GM12878 (cell line): Measurements from ENCODE around the gene PAPSS2. TPM values are rescaled to one million over a fixed set of nuclear protein-coding genes. Genes with fewer than 3 reads are reported as not detected.

Experiments
- ATAC-seq: fragments of 200-7000 bp; cut with Tn5 transposase; 3 replicates; pipeline ENCODE4 v1.9.1; 2020; ENCODE audit warnings: mild to moderate bottlenecking, moderate library complexity
- BruUV-seq: library from RNA; stranded (reverse); fragments of 400-500 nt; replicated peaks from 2 replicates; lab custom pipeline; 2021; lab: Mats Ljungman, UMichigan
- CTCF ChIA-PET: fragments of 300-600 bp; sonication (Branson Sonifier 250); formaldehyde crosslinking; extraction: SDS; loops from one replicate; lab custom pipeline; 2021; ENCODE audit warnings: inconsistent platforms; lab: Yijun Ruan, JAX
- POLR2A ChIA-PET: fragments of 350-600 bp; formaldehyde crosslinking; extraction: SDS; loops from one replicate; lab custom pipeline; 2021; ENCODE audit warnings: inconsistent platforms; lab: Charles Lee
- RAD21 ChIA-PET: fragments of 300-600 bp; sonication (Branson Sonifier 250); formaldehyde crosslinking; loops from one replicate; lab custom pipeline; 2023; ENCODE audit warnings: antibody characterized with exemption; ENCODE audit not compliant: unreplicated experiment; lab: Charles Lee
- SMC1A ChIA-PET: fragments of 300-600 bp; sonication (Branson Sonifier 250); formaldehyde crosslinking; loops from one replicate; lab custom pipeline; 2023; ENCODE audit not compliant: unreplicated experiment, uncharacterized antibody; lab: Charles Lee
- DNase-seq: peaks from one replicate; pipeline ENCODE4 v3.0.0-alpha.2; 2011; ENCODE audit warnings: low read depth, low spot score
- FAIRE-seq: peaks from 3 replicates; lab custom pipeline; 2011; peaks lifted over from hg19 to GRCh38; lab: Jason Lieb, UNC
- H2AFZ ChIP-seq: 2 replicates; pipeline ENCODE4 v1.6.0; 2011; ENCODE audit warnings: low read depth, low read length, control low read depth; ENCODE audit not compliant: control insufficient read depth
- H3K27ac ChIP-seq: 2 replicates; pipeline ENCODE4 v1.5.1; 2011; ENCODE audit warnings: control low read depth; ENCODE audit not compliant: control insufficient read depth, insufficient read depth
- H3K27me3 ChIP-seq, 2 experiments: replicated peaks in 1 of 2; 2 replicates each; pipeline versions ENCODE4 v1.6.0 to v1.6.1; 2011; ENCODE audit warnings: low read length in 1 of 2; ENCODE audit not compliant: control insufficient read depth in 2 of 2, insufficient read depth in 2 of 2
- H3K36me3 ChIP-seq, 2 experiments: 2 replicates each; pipeline ENCODE4 v1.5.1; 2011; ENCODE audit warnings: low read length in 1 of 2; ENCODE audit not compliant: control insufficient read depth in 2 of 2, insufficient read depth in 2 of 2
- H3K4me1 ChIP-seq: 2 replicates; pipeline ENCODE4 v1.6.1; 2011; ENCODE audit warnings: mild to moderate bottlenecking, low read length, moderate library complexity, mixed read lengths; ENCODE audit not compliant: control insufficient read depth, insufficient read depth
- H3K4me2 ChIP-seq: 2 replicates; pipeline ENCODE4 v1.6.0; 2011; ENCODE audit warnings: control low read depth; ENCODE audit not compliant: control insufficient read depth, insufficient read depth
- H3K4me3 ChIP-seq: fragments of 200-600 bp; sonication (generic); 2 replicates; pipeline ENCODE4 v1.5.1; 2016
- H3K79me2 ChIP-seq: 2 replicates; pipeline ENCODE4 v1.6.0; 2011; ENCODE audit warnings: low read length; ENCODE audit not compliant: control insufficient read depth, insufficient read depth
- H3K9ac ChIP-seq: 2 replicates; pipeline ENCODE4 v1.8.0; 2011; ENCODE audit warnings: low read length, control low read depth, mixed read lengths; ENCODE audit not compliant: control insufficient read depth, insufficient read depth
- H3K9me3 ChIP-seq: replicated peaks from 3 replicates; pipeline ENCODE4 v1.5.1; 2011; ENCODE audit warnings: mild to moderate bottlenecking, low read length; ENCODE audit not compliant: control insufficient read depth, insufficient read depth
- H4K20me1 ChIP-seq: 2 replicates; pipeline ENCODE4 v1.6.0; 2011; ENCODE audit not compliant: control insufficient read depth, insufficient read depth
- CBX3 ChIP-seq: fragments of 200-600 bp; sonication (generic); IDR thresholded peaks from 2 replicates; pipeline ENCODE4 v1.6.1; 2016; ENCODE audit warnings: low read depth, borderline replicate concordance
- CEBPB ChIP-seq, 2 experiments: fragments of 150-350 bp in 1 of 2; IDR thresholded peaks; 2 replicates each; pipeline ENCODE4 v1.6.1; 2012 to 2014; ENCODE audit warnings: low read depth in 2 of 2, low read length in 2 of 2, borderline replicate concordance in 1 of 2, inconsistent platforms in 1 of 2
- CUX1 ChIP-seq: IDR thresholded peaks from 2 replicates; pipeline ENCODE4 v1.6.1; 2012; ENCODE audit warnings: improper control_type of control experiment, low read depth, low read length; ENCODE audit not compliant: insufficient replicate concordance
- E4F1 ChIP-seq: fragments of 450-650 bp; IDR thresholded peaks from 2 replicates; pipeline ENCODE4 v1.6.1; 2018; ENCODE audit warnings: borderline replicate concordance, mild to moderate bottlenecking; ENCODE audit not compliant: partially characterized antibody
- EP300 ChIP-seq, 2 experiments: fragments of 150-350 bp in 1 of 2; IDR thresholded peaks; 2 replicates each; pipeline ENCODE4 v1.6.1; 2011 to 2012; ENCODE audit warnings: low read depth in 2 of 2, low read length in 2 of 2, borderline replicate concordance in 1 of 2, improper control_type of control experiment in 1 of 2, inconsistent platforms in 1 of 2; ENCODE audit not compliant: control insufficient read depth in 1 of 2
- FOXK2 ChIP-seq: fragments of 450-650 bp; IDR thresholded peaks from 2 replicates; pipeline ENCODE4 v1.6.1; 2017; ENCODE audit warnings: mild to moderate bottlenecking, moderate library complexity
- JUNB ChIP-seq: IDR thresholded peaks from 2 replicates; pipeline ENCODE4 v1.6.1; 2016; ENCODE audit warnings: antibody characterized with exemption, mild to moderate bottlenecking
- KLF5 ChIP-seq: fragments of 450-650 bp; IDR thresholded peaks from 2 replicates; pipeline ENCODE4 v1.6.1; 2014; ENCODE audit warnings: mild to moderate bottlenecking; ENCODE audit not compliant: partially characterized antibody
- MYC ChIP-seq: IDR thresholded peaks from 2 replicates; pipeline ENCODE4 v1.6.1; 2011; ENCODE audit warnings: mild to moderate bottlenecking, low read length, moderate library complexity, inconsistent platforms; ENCODE audit not compliant: insufficient read depth, insufficient replicate concordance, insufficient read length, severe bottlenecking
- RAD21 ChIP-seq: IDR thresholded peaks from 2 replicates; pipeline ENCODE4 v1.6.1; 2011; ENCODE audit warnings: mild to moderate bottlenecking, low read depth, low read length, moderate library complexity; ENCODE audit not compliant: insufficient read depth
- SRF ChIP-seq, 2 experiments: IDR thresholded peaks; 2 replicates each; pipeline ENCODE4 v1.6.1; 2011; ENCODE audit warnings: low read depth in 2 of 2, low read length in 2 of 2, mild to moderate bottlenecking in 1 of 2, moderate library complexity in 1 of 2
- TAF1 ChIP-seq: IDR thresholded peaks from 2 replicates; pipeline ENCODE4 v1.6.1; 2011; ENCODE audit warnings: mild to moderate bottlenecking, low read depth, low read length, borderline replicate concordance
- WGBS: methylation state at CpG from one replicate; pipeline ENCODE4 v1.1.6; 2016; ENCODE audit warnings: low lambda C conversion rate; ENCODE audit not compliant: insufficient replicate concordance, insufficient coverage; ENCODE audit errors: missing lambda C conversion rate; 5-methylcytosine and 5-hydroxymethylcytosine counted together
- in situ Hi-C: fragments of 300-500 bp; cut with MboI; formaldehyde crosslinking; loops from 9 replicates; pipeline ENCODE4 v1.14.3; 2018; ENCODE audit warnings: mixed read lengths
- intact Hi-C: fragments of 100-400 bp; cut with micrococcal nuclease; formaldehyde crosslinking; loops from one replicate; pipeline ENCODE4 v1.14.2; 2022; ENCODE audit not compliant: unreplicated experiment
- polyA plus RNA-seq, 11 experiments: library from polyadenylated mRNA; depleted of rRNA in 4 of 11; unstranded in 6 of 11; stranded (reverse) in 5 of 11; fragments of >200 nt; fragmentation: Nextera tagmentation in 4 of 11; fragmentation: Illumina TruSeq in 1 of 11; extraction: Ambion mirVana in 4 of 11; extraction: Trizol in 1 of 11; gene quantifications; 1 replicate in 1 of 11; 2 replicates in 10 of 11; pipeline versions ENCODE4 v1.2.1 to v1.2.3, GENCODE V29; 2011 to 2016; ENCODE audit warnings: inconsistent platforms in 2 of 11, missing spikeins in 2 of 11, low read depth in 1 of 11
- total RNA-seq, 4 experiments: library from RNA; depleted of rRNA in 3 of 4; stranded (reverse); fragments of >200 nt in 3 of 4; fragmentation: Illumina TruSeq in 1 of 4; extraction: Trizol in 1 of 4; gene quantifications; 2 replicates each; pipeline versions ENCODE4 v1.2.1 to v1.2.3, GENCODE V29; 2013 to 2021

Gene PAPSS2
- total and polyA plus RNA-seq, 10 of the 15 experiments (the other 5 are each of a cell fraction or from before 2014, with no cell fraction given) = 0.15 to 2.1 (median 0.37) TPM

- Histone ChIP-seq H3K4me1 (no peaks in the 10 kb centered on the region), H3K9ac (no peak overlapping the region), H2AFZ (no peak overlapping the region), H3K27ac (no peak overlapping the region), H3K79me2 (no peaks in the 10 kb centered on the region), H3K27me3 (no peaks in the 10 kb centered on the region), H3K4me3 (no peak overlapping the region), H4K20me1 (no peaks in the 10 kb centered on the region), H3K4me2 (no peak overlapping the region), H3K9me3 (no peaks in the 10 kb centered on the region), H3K36me3 (peaks cover 1 to 10% of the 10 kb centered on the region in 2 experiments; a peak in 3 of 4 replicates)
- 89% methylated on average over 5 of the region's 5 CpGs for WGBS
- SMC1A ChIA-PET = interaction anchor here (0.6 to 1.1 kb wide), 4 partner anchors 9 to 553 kb away, joined by 3 to 5 read pairs (median 4); no protein-coding TSS in a partner anchor
- DNase-seq (no peak), ATAC-seq (no peak), FAIRE-seq (no peak)
- no TSS peak for BruUV-seq
- POLR2A ChIA-PET = no interaction called here
- in situ Hi-C loops = no loop called here
- RAD21 ChIA-PET = no interaction called here
- intact Hi-C loops = no loop called here
- CTCF ChIA-PET = interaction anchor here (0.6 kb wide), 1 partner anchor 13 kb away, joined by 3 read pairs; no protein-coding TSS in a partner anchor
- TF ChIP-seq CUX1 (no peak), RAD21 (no peak), TAF1 (no peak), EP300 (IDR thresholded peaks at IDR 0.05; ENCODE audit: borderline replicate concordance in 1 of 2, control insufficient read depth in 1 of 2, low read depth in 2 of 2, low read length in 2 of 2) (no peak), CEBPB (IDR thresholded peaks at IDR 0.05; ENCODE audit: borderline replicate concordance in 1 of 2, low read depth in 2 of 2, low read length in 2 of 2) (no peak), CBX3 (no peak), JUNB (no peak), E4F1 (no peak), SRF (IDR thresholded peaks at IDR 0.05; ENCODE audit: low read depth in 2 of 2, low read length in 2 of 2) (no peak), FOXK2 (no peak), KLF5 (no peak), MYC (no peak)
Measured at GRCh38 chr10:87763086-87763861, 103.6 kb downstream of the PAPSS2 start.
